Muscle of arm (tissue), 12 donors: ENCODE results near the gene CEPT1. TPM values are rescaled to one million over a fixed set of nuclear protein-coding genes. Genes with fewer than 3 reads are reported as not detected.

Experiments
- DNase-seq: peaks from one replicate; pipeline ENCODE4 v3.0.0-alpha.2; 2013
- polyA plus RNA-seq, 12 donors: library from polyadenylated mRNA; unstranded; fragments of 120-200 nt; gene quantifications; one replicate each; pipeline ENCODE4 v1.2.1, GENCODE V29; 2013; ENCODE audit not compliant: insufficient read length in 12 of 12

CEPT1 gene
- polyA plus RNA-seq, 12 donors, result 19.4 to 37.2 (median 28.6) TPM; not detected in 1

DNA sequence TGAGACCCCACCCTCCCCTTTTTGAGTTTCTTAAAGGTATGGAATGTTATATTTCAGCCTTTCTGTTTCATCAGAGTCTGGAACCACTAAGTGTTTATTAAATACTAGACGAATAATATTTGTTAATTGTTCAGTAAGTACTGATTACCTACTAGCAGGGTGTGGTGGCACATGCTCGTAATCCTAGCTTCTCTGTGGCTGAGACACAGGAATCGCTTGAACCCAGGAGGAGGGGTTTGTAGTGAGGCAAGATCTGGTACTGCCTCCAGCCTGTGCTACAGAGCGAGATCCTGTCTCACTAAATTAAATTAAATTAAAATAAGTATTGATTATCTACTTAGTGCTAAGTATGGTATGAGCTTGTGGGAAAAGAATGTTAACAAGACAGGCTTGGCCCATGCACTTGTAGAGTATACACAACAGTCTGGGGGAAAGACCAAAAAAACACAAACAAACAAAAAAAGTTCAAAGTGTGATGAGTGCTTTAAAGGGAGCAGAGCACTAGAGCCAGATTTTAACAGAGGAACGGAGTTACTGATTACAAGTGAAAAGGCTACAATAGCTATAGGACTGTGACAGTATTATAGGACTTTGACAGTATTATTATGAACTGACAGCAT is 2.4 kb downstream of the CEPT1 start:
- no peak for DNase-seq

DNA sequence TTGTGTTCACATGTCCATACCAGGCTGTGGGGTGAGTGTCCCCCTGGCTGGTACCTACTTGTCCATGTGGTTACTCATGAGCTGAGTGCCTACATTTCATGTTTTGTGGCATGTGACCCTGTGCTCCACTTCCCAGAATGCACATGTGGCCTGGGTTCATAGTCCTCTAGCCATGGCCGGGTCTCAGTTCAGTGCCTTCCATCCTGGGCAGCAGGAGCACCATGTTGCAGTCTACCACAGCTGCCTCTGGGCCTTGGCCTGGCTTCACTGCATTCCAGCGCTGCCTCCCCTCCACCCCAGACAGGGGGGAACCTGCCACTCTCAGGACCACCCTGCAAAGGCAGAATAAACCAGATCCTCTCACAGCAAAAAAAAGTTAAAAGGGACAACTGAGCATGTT is 5.5 kb downstream of the CEPT1 start:
- DNase-seq, result no peak

DNA sequence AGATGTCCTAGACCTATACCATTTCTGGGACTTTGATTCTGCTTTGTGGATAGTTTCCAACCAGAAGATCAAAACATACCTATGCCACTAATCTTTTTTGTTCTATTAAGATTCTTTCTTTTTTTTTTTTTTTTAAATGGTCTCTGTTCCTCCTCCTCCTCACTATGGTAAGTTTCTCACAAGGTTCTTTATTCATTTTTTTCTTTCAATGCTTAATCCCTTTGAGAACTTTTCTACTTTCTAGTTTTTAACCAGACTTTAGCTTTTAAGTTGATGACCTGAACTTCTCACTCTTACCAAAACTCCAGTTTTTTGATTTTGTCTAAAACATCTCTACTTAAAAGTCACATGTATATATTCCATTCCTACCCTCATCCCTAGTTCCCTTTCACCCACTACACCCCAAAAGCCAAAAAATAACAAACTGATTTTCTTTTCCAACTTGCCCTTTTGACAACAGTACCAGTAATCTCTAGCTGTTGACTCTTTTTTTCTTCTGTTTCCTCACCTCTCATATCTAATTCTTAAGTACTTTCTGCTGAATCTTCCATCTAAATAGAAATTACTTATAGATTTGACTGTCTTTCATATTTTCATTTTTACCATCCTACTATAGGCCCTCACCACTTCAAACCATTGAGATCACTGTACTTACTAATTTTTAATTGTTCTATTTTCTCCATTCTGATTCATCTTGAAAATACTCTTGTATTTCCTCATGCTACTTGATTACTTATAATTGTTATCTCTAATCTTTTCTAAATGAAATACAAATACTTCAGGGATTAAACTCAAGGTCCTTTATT is 6.1 kb downstream of the CEPT1 start:
- no peak for DNase-seq

DNA sequence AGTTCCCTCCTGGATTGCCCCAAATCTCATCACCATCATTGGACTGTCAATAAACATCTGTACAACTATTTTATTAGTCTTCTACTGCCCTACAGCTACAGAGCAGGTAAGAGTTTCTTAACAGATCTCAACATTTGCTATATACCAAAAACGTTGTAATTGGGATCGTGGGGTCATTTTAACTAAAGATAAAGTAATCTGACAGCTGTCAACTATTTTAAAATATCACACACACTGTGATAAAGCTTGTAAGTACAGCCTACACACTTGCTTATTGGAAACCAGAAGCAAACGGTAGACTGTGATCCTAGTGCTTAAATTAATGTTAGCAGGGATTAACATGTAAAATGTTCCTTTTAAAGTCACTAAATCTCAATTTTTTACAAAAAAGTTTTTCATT is 7.9 kb downstream of the CEPT1 start:
- no peak for DNase-seq

DNA sequence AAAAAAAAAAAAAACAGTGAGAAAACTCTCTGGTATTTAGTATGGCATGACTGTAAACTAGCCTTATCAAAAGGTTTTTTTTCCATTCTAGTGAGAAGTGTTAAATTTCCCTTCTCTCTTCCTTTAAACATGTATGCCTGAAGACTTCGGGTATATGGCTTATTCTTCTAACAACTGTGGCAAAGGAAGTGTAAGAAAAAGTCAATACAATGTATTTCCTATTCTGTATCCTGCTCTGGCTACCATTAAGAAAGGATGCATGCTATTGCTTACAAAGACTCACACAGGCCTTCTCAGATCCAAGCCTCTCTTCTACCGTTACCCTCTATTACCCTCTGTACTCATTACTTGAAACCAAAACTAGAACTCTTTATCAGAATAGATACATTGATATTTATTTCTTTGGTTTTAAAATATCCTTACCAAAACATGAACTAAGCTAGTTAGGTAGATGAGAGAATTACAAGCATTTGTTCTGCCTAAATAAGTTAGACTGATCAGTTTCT is 8.4 kb downstream of the CEPT1 start:
- DNase-seq, result no peak

DNA sequence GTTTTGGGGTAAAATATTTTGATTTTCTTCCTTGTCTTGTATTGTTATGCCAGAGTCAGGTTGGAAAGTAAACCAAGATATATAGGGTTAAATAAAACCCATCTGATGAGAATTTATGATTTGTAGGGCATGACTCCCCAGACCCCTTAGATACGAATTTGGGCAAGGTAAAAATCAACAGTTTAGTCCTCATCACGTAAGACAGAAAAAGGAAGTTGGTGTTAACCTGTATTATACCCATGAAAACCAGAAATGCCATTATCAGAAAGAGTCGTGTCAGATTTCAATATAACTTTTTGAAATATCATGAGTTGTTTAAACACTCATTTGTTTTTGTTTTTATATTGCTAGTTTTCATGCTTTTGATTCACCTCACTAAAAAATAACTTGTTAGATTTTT is 11.8 kb downstream of the CEPT1 start:
- no peak for DNase-seq

DNA sequence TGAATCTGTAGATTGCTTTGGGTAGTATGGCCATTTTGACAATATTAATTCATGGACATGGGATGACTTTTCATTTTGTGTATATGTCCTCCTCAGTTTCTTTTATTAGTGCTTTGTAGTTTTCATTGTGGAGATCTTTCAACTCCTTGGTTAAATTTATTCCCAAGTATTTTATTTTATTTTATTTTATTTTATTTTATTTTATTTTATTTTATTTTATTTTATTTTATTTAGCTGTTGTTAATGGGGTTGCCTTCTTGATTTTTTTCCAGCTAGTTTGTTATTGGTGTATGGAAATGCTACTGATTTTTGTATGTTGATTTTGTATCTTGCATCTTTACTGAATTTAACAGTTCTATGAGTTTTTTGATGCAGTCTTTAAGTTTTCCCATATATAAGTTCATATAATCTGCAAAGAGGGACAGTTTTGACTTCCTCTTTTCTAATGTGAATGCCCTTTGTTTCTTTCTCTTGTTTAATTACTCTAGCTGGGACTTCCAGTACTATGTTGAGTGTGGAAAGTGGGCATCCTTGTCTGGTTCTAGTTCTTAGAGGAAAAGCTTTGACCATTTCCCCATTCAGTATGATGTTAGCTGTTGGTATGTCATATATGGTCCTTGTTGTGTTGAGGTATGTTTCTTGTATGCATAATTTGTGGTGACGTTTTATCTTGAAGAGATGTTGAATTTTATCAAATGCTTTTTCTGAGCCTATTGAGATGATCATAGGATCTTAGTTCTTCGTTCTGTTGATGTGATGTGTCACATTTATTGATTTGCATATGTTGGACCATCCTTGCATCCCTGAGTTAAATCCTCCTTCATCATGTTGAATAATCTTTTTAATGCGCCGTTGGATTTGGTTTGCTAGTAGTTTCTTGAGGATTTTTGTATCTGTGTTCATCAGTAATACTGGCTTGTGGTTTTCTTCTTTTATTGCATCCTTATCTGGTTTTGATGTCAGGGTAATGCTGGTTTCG is 14.3 kb downstream of the CEPT1 start:
- DNase-seq, result no peak

DNA sequence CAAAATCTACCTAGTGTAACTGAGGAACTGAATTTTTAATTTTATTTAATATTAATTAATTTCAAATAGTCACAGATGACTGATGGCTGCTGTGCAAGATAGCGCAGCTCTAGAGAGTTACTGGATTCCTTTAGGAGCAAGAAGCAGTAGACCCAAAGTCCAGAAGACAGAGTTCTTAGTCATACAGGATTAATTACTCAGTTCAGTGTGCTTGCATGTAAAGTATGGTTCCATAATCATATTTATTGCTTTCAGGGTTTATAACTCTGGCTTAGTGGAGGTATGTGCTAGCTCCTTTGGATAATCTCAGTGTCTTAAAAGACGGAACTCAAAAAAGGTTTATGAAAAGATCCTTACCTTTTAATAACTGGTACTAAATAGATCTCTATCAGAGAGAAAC is 17.4 kb downstream of the CEPT1 start:
- no peak for DNase-seq

DNA sequence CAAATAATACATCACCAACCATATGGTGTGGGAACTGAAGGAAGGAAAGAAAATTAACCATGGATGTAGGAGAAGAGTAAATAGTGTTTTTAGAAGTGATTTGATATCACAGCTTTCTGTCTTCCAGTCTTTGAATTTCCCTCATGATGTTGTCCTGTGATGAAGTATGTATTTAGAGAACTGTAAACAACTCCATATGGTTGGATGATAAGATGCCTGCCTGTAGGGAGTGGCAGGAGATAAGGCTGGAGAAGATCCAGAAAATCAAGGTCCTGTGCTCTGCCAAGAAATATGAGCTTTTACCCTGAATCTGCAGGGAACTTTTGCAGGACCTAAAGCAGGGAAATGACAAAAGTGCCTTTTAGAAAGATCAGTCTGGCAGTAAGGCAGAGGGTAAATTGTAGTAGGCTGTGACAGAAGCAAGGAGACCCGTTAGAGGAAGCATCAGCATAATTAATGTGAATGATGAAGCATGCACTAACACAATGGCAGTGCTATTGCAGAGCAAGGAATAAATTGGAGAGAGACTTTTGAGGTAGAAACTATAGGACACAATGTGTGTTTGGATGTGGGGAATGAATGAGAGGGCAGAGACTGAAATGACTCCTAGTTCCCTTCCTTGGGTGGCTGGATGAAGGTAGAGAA is 21.9 kb downstream of the CEPT1 start:
- DNase-seq, result no peak

DNA sequence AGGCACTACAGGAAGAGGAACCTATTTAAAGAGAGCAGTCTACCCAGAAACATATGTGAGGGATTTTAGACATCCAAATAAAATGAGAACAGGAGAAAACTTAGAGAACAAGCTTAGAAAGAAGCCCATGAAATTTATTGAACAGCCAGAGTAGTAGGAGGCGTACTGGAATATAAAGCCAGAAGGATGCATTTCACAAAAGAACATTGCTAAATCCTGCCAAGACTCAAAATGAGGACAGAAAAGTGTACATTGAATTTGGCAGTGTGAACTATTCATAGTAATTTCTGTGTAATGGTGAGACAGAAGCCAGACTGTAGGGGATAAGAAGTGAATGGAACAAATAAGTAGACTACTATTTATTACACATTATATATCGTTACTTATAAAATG is 22.5 kb downstream of the CEPT1 start:
- no peak for DNase-seq

DNA sequence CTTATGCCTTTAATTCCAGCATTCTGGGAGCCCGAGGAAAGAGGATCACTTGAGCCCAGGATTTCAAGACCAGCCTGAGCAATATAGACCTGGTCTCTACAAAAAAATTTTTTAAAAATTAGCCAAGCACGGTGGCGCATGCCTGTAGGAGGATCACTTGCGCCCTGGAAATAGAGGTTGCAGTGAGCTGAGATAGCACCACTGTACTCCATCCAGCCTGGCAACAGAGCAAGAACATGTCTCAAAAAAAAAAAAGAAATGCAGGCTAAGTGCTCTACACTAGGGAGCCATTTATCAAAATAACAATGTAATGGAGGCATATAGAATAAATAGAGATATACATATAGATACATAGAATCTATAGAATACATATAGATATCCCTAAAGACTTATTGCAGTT is 23.3 kb downstream of the CEPT1 start:
- DNase-seq, result no peak

DNA sequence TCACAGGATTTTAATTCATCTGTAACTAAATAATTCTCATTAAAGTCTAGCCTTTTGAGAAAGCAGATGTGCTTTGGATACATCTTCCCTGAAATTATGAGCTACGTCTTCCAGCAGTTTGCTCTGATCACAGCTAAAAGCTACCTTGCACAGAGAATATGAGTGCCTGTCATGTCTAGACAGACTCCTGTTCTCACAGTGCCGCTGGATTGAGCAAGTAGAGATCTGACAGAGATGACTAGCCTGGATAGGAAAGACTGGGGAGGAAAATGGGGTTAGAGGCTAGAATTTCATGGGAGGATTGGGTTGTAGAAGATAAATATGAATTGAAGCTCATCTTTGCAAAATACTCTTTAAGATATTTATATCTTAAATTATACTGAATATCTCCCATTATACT is 24.1 kb downstream of the CEPT1 start:
- no peak for DNase-seq

DNA sequence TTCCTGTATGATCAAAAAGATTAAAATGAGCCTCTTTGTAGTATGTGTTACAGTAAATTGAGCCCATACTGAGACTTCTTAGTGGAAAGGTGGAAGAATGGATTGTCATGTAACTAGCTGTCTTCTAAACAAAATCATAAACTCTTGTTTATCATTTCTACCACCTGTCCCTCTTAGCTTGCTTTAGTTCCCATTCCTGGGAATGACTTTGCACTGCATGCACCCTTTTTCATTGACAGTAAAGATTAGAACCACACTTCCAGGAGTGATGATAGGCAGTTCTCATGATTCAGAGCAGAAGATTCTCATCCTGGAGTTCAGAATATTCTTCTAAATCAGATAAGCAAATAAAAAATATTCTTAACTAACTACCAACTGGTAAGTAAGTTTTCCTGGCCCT is 32.4 kb downstream of the CEPT1 start:
- no peak for DNase-seq

DNA sequence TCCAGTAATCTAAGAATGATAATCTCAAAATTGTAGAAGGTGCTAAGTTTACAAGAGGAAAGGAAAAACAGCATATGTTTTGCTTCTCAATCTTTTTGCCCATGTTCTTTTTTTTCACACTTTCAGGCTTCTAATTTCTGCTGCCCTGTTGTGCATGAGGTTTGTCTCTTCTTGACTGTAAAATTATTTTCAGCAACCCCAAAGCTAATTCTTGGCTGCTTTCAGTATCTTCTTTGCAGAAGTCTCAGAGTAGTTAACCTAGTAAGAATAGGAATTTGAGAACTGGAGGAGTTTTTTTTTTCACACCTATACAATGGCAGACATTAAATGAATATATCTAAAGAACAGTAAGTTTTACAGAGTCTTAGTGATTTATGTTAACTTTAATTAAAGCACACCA is 34.0 kb downstream of the CEPT1 start:
- no peak for DNase-seq

DNA sequence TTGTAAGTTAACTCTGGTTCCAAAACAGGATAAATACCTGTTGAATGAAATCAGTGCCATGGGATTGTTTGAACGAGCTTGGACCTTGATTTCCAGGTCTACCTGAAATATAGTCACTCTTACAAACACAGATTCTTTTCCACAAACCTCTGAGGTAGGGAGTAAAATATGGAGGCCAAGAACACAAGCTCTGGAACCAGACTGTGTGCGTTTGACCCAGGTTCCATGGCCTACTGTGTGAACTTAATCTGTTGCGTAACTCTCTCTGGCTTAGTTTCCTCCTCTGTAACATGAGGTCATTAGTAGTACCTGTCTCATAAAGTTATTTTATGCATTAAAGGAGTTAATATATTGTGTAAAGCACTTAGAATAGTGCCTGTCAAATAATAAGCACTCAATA is 35.3 kb downstream of the CEPT1 start:
- no peak for DNase-seq

DNA sequence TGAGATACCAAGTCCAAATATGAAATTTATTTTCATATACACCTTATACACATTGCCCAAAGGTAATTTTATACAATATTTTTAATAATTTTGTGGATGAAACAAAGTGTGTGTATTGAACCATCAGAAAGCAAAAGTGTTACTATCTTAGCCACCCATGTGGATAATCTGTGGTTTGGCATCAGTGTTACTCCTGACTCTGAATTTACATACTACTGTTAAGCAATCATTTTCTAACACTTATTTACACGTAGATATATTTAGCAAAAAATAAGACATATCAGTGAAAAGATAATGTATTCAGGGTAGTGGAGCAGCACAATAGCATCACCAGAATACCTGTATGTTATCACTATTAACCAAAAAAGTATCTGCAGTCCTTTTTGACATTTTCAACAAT is 36.7 kb downstream of the CEPT1 start:
- DNase-seq, result no peak

DNA sequence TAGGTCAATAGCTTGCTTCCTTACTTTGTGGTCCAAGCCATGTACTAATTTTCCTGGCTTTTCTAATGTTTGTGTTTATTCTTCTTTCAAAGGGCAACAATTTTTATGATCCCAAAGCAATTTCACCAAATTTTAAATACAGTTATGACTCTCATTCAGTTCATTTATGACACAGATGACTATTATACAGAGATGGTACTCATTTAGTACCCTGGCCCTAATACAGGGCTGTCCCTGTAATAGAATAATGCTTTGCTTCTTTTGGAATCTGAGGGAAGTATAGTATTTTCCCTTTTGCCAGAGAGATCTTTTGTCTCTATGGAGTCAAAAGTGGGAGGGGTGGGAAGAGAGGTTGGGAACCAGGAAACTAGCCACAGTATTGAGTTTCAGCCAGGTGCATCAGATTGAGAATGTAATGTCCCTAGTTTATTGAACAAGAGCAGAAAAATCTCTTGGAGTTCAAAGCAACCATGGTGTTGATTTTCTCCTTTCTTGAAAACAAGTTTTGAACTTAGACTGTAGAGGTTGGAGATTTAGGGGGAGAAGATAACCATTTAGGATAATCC is 40.0 kb downstream of the CEPT1 start:
- no peak for DNase-seq

DNA sequence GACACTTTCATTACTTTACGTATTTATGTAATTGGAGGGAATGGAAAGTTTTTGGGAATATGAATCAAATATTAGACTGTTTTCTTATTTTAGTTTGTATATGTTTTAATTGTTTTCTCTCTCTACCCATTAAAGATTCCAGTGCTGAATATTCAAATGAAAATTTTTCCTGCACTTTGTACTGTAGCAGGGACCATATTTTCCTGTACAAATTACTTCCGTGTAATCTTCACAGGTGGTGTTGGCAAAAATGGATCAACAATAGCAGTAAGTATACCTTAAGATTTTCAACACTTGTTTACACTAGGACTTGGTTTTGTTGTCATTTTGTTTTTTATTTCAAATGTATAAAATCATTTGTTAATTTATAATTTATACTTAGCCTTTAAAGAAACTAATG is 42.0 kb downstream of the CEPT1 start:
- no peak for DNase-seq

DNA sequence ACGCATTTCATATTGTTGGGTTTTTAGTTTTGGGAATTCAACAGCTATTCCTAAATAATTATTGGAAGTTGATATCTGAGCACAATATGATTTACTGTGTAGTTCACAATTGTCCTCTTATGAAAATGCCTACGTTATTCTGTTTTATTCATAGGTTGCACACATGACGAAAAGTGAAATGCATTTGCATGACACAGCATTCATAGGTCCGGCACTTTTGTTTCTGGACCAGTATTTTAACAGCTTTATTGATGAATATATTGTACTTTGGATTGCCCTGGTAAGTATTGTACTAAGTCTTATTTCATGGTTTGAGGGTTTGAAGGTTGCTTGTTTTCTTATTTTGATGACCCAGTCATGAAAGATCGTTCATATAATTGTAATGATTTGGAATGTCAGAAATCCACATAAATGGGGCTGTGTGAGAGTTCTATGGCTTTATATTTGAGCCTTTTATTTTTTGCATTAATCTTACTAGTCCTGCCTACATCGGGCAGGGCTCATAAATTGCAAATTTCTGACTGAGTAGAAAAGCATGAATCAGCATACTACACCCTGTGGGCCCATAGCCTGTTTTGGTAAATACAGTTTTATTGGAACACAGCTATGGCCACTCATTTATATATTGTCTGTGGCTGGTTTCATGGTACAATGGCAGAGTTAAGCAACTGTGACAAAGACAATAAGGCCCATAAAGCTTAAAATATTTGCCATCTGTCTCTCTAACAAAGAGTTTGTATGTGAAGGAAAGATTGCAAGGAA is 43.5 kb downstream of the CEPT1 start:
- DNase-seq, result no peak

DNA sequence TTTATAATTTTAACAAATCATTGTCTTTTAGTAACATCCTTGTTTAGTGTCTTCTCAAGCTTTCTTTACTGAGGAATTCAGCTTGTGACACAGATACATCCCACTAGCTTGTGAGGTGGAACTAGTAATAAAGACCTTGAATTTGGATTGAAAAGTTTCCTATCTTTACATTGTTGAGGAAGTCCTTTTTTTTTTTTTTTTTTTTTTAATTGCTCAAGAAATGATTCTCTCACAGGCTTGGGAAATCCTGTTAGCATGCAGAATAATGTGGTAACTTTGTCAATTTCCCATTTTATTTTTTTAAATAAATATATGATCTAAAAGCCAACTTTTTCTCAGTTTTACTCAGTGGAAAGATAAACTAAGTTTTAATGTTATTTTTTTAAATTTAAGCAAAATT is 44.6 kb downstream of the CEPT1 start:
- no peak for DNase-seq
